OCI-LY1 (cell line): ENCODE measurements around the gene NDUFS1.

Source experiments
- EZH2 ChIP-seq: fragments of 200-600 bp; sonication (generic), shearing (Covaris generic); IDR thresholded peaks from 2 replicates; pipeline ENCODE4 v1.8.0; 2017; ENCODE audit warnings: borderline replicate concordance, mixed run types, mild to moderate bottlenecking, antibody characterized with exemption, low read length, moderate library complexity, mixed read lengths
- TF ChIP-seq, protein P1 (sequence below): fragments of 200-600 bp; sonication (generic), shearing (Covaris generic); IDR thresholded peaks from 2 replicates; pipeline ENCODE4 v1.5.1; 2017; ENCODE audit warnings: mild to moderate bottlenecking, antibody characterized with exemption, low read length, moderate library complexity, mixed read lengths

DNA sequence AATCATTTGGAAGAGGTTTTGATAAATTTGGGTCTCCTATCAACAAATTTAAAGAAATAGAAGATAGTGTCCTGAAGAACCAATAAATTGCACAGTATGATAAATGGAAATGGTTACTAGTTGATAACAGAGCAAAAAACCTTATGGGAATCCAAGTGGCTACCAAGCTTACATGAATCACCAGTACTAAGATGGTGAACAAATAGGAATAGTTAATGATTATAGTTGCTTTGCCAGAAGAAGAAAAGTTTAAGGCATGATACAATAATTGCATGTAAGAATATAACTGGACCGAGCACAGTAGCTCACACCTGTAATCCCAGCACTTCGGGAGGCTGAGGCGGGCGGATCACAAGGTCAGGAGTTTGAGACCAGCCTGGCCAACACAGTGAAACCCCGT, 53.7 kb downstream of the NDUFS1 start:
- TF ChIP-seq EZH2: no peak
- TF ChIP-seq, protein P1, sequence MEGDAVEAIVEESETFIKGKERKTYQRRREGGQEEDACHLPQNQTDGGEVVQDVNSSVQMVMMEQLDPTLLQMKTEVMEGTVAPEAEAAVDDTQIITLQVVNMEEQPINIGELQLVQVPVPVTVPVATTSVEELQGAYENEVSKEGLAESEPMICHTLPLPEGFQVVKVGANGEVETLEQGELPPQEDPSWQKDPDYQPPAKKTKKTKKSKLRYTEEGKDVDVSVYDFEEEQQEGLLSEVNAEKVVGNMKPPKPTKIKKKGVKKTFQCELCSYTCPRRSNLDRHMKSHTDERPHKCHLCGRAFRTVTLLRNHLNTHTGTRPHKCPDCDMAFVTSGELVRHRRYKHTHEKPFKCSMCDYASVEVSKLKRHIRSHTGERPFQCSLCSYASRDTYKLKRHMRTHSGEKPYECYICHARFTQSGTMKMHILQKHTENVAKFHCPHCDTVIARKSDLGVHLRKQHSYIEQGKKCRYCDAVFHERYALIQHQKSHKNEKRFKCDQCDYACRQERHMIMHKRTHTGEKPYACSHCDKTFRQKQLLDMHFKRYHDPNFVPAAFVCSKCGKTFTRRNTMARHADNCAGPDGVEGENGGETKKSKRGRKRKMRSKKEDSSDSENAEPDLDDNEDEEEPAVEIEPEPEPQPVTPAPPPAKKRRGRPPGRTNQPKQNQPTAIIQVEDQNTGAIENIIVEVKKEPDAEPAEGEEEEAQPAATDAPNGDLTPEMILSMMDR: no peak
